Tibial nerve (tissue), 4 donors: ENCODE results near the gene TK2. TPM values are rescaled to one million over a fixed set of nuclear protein-coding genes. Genes with fewer than 3 reads are reported as not detected.

ENCODE experiments used
- DNase-seq, 2 donors: peaks; one replicate each; pipeline ENCODE4 v3.0.0-alpha.2; 2019; ENCODE audit warnings: low spot score in 2 of 2
- H3K27ac ChIP-seq, 4 donors: fragments of 200-600 bp; sonication (generic) in 3 of 4; one replicate each; pipeline ENCODE4 v1.5.1; 2017 to 2019; ENCODE audit warnings: mild to moderate bottlenecking in 1 of 4
- H3K27me3 ChIP-seq, 2 donors: fragments of 200-600 bp; sonication (generic) in 1 of 2; one replicate each; pipeline versions ENCODE4 v1.5.1 to v1.6.0; 2017 to 2019
- H3K36me3 ChIP-seq, 3 donors: fragments of 200-600 bp; sonication (generic); one replicate each; pipeline ENCODE4 v1.5.1; 2018 to 2019
- H3K4me1 ChIP-seq, 4 donors: fragments of 200-600 bp; sonication (generic) in 3 of 4; one replicate each; pipeline ENCODE4 v1.5.1; 2017 to 2019
- H3K4me3 ChIP-seq, 4 donors: fragments of 200-600 bp; sonication (generic) in 3 of 4; one replicate each; pipeline ENCODE4 v1.5.1; 2017 to 2019; ENCODE audit warnings: mild to moderate bottlenecking in 1 of 4, moderate library complexity in 1 of 4
- H3K9me3 ChIP-seq, 4 donors: fragments of 200-600 bp; sonication (generic) in 3 of 4; one replicate each; pipeline ENCODE4 v1.5.1; 2017 to 2019
- EP300 ChIP-seq, 2 donors: sonication (generic); formaldehyde crosslinking; IDR thresholded peaks; one replicate each; pipeline ENCODE4 v1.6.1; 2017; ENCODE audit warnings: antibody characterized with exemption in 2 of 2, mild to moderate bottlenecking in 1 of 2
- POLR2A ChIP-seq, 2 donors: fragments of 450-650 bp; IDR thresholded peaks; one replicate each; pipeline ENCODE4 v1.6.1; 2017; ENCODE audit warnings: antibody characterized with exemption in 2 of 2, mild to moderate bottlenecking in 2 of 2, moderate library complexity in 2 of 2
- WGBS, 2 donors: methylation state at CpG; one replicate each; pipeline ENCODE4 v1.1.5; 2018; 5-methylcytosine and 5-hydroxymethylcytosine counted together
- total RNA-seq, 4 donors: library from RNA; depleted of rRNA; stranded (reverse); fragments of >200 nt; gene quantifications; one replicate each; pipeline ENCODE4 v1.1.0, GENCODE V29; 2016
- TF ChIP-seq, protein P1 (sequence below), 5 experiments: fragments of 200-600 bp in 3 of 5; fragments of 450-650 bp in 2 of 5; sonication (generic) in 3 of 5; IDR thresholded peaks; one replicate each; pipeline ENCODE4 v1.5.1; 2016 to 2019; ENCODE audit warnings: antibody characterized with exemption in 5 of 5, mild to moderate bottlenecking in 3 of 5, moderate library complexity in 2 of 5

TK2 gene
- total RNA-seq, 4 donors from 2014 or later = 42.3 to 81.8 (median 64.7) TPM

DNA sequence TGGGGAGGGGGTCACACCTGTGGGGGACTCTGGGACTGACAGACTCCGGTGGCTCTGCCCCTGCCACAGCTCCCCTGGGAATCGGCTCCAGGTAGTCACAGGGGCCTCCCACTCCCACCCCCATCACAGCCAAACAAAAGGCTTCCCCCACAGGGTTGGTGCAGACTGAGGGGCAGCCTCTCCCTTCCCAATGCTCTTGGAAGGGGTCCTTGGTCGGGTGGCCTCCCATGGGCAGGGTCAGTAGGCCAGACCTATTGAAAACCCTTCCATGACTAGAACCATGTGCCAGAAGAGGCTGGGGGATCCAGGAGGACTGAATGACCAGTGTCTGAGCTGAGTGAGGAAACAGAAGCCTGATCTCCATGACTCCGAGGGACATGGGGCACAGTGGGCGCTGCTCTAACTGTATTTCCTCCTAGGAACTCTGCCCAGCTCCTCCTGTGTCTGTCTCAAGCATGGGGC, 28.6 kb downstream of the TK2 start:
- no peaks in the 10 kb centered on the region for H3K27me3 ChIP-seq
- TF ChIP-seq, protein P1, sequence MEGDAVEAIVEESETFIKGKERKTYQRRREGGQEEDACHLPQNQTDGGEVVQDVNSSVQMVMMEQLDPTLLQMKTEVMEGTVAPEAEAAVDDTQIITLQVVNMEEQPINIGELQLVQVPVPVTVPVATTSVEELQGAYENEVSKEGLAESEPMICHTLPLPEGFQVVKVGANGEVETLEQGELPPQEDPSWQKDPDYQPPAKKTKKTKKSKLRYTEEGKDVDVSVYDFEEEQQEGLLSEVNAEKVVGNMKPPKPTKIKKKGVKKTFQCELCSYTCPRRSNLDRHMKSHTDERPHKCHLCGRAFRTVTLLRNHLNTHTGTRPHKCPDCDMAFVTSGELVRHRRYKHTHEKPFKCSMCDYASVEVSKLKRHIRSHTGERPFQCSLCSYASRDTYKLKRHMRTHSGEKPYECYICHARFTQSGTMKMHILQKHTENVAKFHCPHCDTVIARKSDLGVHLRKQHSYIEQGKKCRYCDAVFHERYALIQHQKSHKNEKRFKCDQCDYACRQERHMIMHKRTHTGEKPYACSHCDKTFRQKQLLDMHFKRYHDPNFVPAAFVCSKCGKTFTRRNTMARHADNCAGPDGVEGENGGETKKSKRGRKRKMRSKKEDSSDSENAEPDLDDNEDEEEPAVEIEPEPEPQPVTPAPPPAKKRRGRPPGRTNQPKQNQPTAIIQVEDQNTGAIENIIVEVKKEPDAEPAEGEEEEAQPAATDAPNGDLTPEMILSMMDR (IDR thresholded peaks at IDR 0.05) = no peak
- TF ChIP-seq POLR2A (IDR thresholded peaks at IDR 0.05) = no peak
- TF ChIP-seq EP300 (IDR thresholded peaks at IDR 0.05) = no peak
- peaks cover 11 to 77% (median 64%) of the 10 kb centered on the region in 4 donors for H3K4me1 ChIP-seq
- H3K9me3 ChIP-seq = no peaks in the 10 kb centered on the region
- no peak for DNase-seq
- no peak overlapping the region for H3K4me3 ChIP-seq
- 83 to 85% methylated on average over 5 of the region's 5 CpGs for WGBS, 2 donors
- peaks cover 0 to 20% (median 0%) of the 10 kb centered on the region in 3 donors for H3K36me3 ChIP-seq
- peak overlapping the region in 3 of 4 donors; percentile 63 to 99 (median 75) for H3K27ac ChIP-seq

DNA sequence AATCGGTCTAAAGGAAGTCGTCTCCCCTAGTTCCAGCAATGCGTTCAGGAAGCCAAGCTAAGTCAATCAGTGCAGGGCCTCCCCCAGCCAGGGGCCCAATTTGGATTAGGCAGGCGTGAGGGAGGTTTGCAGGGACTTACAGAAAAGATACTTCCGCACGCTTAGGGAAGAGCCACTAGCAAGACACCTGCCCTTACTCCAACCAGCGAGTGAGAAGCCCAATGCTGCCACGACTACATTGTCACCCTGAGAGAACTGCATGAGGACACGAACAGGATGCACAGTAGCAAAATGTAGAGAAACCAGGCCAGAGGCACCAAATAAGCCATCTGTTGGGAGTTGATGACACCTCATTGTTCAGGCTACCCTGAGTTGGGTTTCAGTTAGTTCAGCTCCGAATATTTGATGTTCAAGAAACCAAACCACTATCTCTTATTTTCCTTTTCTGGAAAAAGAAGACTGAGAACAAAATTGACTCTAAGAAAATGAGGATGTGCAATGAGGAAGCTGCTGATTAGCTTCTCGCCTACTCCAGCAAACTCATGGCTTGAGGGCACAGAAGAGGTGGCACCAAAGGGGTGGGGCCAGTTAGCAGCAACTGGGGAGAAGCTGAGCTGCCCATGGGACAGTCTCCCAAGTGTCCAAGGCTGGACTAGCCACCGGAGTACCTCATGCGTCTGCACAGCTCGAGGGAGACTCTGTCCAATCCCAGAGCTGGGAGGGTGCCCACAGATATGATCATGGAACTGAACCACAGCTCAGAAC, 29.3 kb downstream of the TK2 start:
- Histone ChIP-seq H3K36me3 (peaks cover 0 to 13% (median 0%) of the 10 kb centered on the region in 3 donors), H3K27me3 (no peaks in the 10 kb centered on the region), H3K4me1 (peaks cover 15 to 84% (median 71%) of the 10 kb centered on the region in 4 donors), H3K27ac (peak overlapping the region in 3 of 4 donors; percentile 75 to 99 (median 98)), H3K4me3 (no peak overlapping the region), H3K9me3 (no peaks in the 10 kb centered on the region)
- no peak for DNase-seq
- TF ChIP-seq EP300 (IDR thresholded peaks at IDR 0.05) (peak in 1 of 2 donors; percentile 50), POLR2A (IDR thresholded peaks at IDR 0.05) (no peak)
- WGBS, 2 donors = 77 to 80% methylated on average over 14 of the region's 14 CpGs

DNA sequence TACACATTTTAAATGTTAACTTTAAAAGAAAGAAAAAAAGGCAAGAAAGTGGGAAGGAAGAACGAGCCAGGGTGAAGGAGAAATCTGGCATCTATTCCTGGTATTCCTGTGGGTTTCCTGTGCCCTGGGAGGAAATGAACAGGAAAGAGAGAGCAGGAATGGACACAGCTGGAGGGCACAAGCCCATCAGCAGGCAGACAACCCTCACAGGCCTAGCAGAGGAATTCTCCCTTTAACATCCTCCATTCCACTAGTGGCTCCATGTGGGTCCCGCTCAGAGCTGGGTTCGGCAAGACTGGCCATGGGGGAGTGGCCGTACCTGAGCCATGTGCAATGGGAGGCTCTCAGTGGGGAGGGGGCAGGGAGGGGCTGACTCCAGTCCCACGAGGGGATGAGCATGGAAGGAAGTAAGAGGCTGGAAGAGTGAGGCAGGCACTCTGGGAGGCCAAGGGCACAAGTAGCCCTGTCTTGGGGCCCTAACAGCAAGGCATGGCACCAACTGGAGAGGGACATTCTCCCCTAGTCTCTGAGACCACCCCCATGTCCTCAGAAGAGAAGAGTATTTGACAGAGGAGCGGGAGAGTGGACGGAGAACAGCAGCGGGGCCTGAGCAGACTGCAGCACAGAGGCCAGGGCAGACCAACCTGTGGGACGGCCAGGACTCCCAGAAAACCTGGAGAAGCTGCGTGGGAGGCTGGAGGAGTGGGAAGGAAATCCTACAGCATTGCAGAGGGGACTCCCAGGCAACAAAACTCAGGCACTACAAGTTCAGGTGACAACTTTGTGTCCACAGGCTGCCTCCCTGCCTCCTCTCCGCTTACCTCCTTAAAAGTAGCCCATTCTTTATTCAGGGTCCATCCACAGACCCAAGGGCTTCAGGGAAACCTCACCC, 30.2 kb downstream of the TK2 start:
- Histone ChIP-seq H3K27ac (peak overlapping the region; percentile 55 to 99 (median 85)), H3K4me3 (no peak overlapping the region), H3K4me1 (peaks cover 15 to 89% (median 73%) of the 10 kb centered on the region in 4 donors), H3K9me3 (no peaks in the 10 kb centered on the region), H3K36me3 (peaks cover 0 to 5% (median 0%) of the 10 kb centered on the region in 3 donors), H3K27me3 (no peaks in the 10 kb centered on the region)
- TF ChIP-seq EP300 (IDR thresholded peaks at IDR 0.05) (no peak), POLR2A (IDR thresholded peaks at IDR 0.05) (no peak)
- TF ChIP-seq, protein P1 (IDR thresholded peaks at IDR 0.05) = no peak
- DNase-seq = no peak
- 82 to 85% methylated on average over 11 of the region's 11 CpGs for WGBS, 2 donors

DNA sequence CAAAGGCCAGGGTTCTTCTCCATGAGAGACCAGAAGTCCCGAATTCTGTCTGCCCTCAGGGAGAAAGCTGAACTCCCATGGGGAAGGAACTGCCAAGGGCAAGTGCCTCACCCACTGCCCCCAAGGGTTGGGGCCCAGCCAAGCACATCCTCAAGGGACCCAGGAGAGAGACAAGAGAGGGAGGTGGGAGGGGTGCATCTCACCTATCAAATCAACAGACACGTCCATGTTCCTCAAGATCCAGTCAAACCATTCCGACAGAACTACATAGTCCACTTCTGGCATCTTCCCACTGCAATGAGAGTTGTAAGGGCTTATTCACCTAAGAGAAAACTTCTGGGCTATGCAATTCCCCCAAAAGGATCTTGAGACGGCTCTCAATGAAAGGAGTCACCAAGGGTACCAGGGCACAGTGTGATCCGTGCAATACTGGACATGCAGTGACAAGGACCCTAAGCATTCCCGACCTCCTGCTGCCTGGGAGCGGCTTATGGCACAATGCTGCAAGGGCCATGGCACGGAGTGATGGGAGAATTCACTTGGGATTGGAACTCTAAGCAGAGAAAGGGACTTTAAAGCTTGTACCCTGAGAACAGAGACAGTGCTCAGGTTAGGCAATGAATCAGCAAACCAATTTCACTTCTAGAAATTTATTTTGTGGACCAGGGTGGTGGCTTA, 32.2 kb downstream of the TK2 start:
- peak overlapping the region; percentile 87 to 99 (median 98) for H3K27ac ChIP-seq
- H3K4me3 ChIP-seq = peak overlapping the region in 3 of 4 donors; percentile 5 to 41 (median 25)
- peaks cover 0 to 9% (median 0%) of the 10 kb centered on the region in 3 donors for H3K36me3 ChIP-seq
- WGBS, 2 donors = 56 to 64% methylated on average over 8 of the region's 8 CpGs
- DNase-seq = no peak
- no peaks in the 10 kb centered on the region for H3K27me3 ChIP-seq
- H3K9me3 ChIP-seq = no peaks in the 10 kb centered on the region
- TF ChIP-seq POLR2A (IDR thresholded peaks at IDR 0.05) (no peak), EP300 (IDR thresholded peaks at IDR 0.05) (no peak)
- TF ChIP-seq, protein P1 (IDR thresholded peaks at IDR 0.05) = no peak
- H3K4me1 ChIP-seq = peaks cover 15 to 87% (median 64%) of the 10 kb centered on the region in 4 donors
